Kidney (tissue), 14 donors: ENCODE measurements around the gene CCDC80. TPM values are rescaled to one million over a fixed set of nuclear protein-coding genes. Genes with fewer than 3 reads are reported as not detected.

ENCODE experiments used
- DNase-seq, 5 donors: peaks; one replicate each; pipeline ENCODE4 v3.0.0-alpha.2; 2013 to 2020
- FAIRE-seq: peaks from 2 replicates; lab custom pipeline; 2012; peaks lifted over from hg19 to GRCh38; lab: Jason Lieb, UNC
- H3K27ac ChIP-seq, 2 donors: one replicate each; pipeline ENCODE4 v1.7.0; 2013; ENCODE audit warnings: low read depth in 2 of 2, low read length in 2 of 2, inconsistent platforms in 1 of 2
- H3K27me3 ChIP-seq: one replicate; pipeline ENCODE4 v1.7.1; 2013; ENCODE audit warnings: low read length, inconsistent platforms; ENCODE audit not compliant: control insufficient read depth, insufficient read depth
- H3K36me3 ChIP-seq, 3 donors: one replicate each; pipeline versions ENCODE4 v1.7.0 to v1.7.1; 2013; ENCODE audit warnings: low read length in 3 of 3, control low read depth in 1 of 3, inconsistent platforms in 1 of 3; ENCODE audit not compliant: insufficient read depth in 3 of 3, control insufficient read depth in 2 of 3
- H3K4me1 ChIP-seq, 3 donors: one replicate each; pipeline versions ENCODE4 v1.7.0 to v1.7.1; 2013; ENCODE audit warnings: low read length in 3 of 3, inconsistent platforms in 1 of 3, low read depth in 1 of 3; ENCODE audit not compliant: control insufficient read depth in 2 of 3, insufficient read depth in 2 of 3
- H3K4me3 ChIP-seq, 3 donors: one replicate each; pipeline versions ENCODE4 v1.7.0 to v1.8.1; 2013; ENCODE audit warnings: low read length in 3 of 3, control low read depth in 1 of 3, inconsistent platforms in 1 of 3
- H3K9ac ChIP-seq, 3 donors: one replicate each; pipeline versions ENCODE4 v1.7.0 to v1.7.1; 2013; ENCODE audit warnings: low read length in 3 of 3, control low read depth in 1 of 3, inconsistent platforms in 1 of 3
- H3K9me3 ChIP-seq, 3 donors: one replicate each; pipeline versions ENCODE4 v1.7.0 to v1.7.1; 2013; ENCODE audit warnings: low read length in 3 of 3, control low read depth in 1 of 3, inconsistent platforms in 1 of 3; ENCODE audit not compliant: control insufficient read depth in 2 of 3, insufficient read depth in 1 of 3
- CTCF ChIP-seq: IDR thresholded peaks from 3 replicates; pipeline ENCODE4 v1.5.1; 2012; ENCODE audit warnings: mild to moderate bottlenecking, moderate library complexity, borderline replicate concordance; ENCODE audit not compliant: insufficient read depth; ENCODE audit errors: extremely low read depth
- intact Hi-C: fragments of 100-400 bp; cut with DNase I; formaldehyde crosslinking; loops from one replicate; pipeline ENCODE4 v1.11.1; 2022
- polyA plus RNA-seq: library from polyadenylated mRNA; stranded (reverse); fragments of 350-450 nt; fragmentation: Illumina TruSeq; extraction: RNeasy Lipid Tissue Mini Kit (QIAGEN cat#74804); gene quantifications from one replicate; pipeline ENCODE4 v1.2.3, GENCODE V29; 2014; ENCODE audit warnings: low read depth, low replicate concordance; ENCODE audit not compliant: insufficient read depth
- total RNA-seq: library from RNA; stranded (reverse); fragmentation: NEBNext Ultra II Directional; extraction: Animal tissue kit (Norgen Biotek cat#: 25700); gene quantifications from one replicate; pipeline ENCODE4 v1.2.1, GENCODE V29; 2021
- donor health status: control.
- donor health status: control.
- donor health status: control.
- donor health status: control.
- donor health status: control.
- donor health status: DM: yes; HTN: yes; CAD: no.
- donor health status: Normal renal cell carcinoma (clear cell type).

Gene CCDC80
- total and polyA plus RNA-seq, 2 donors from 2014 or later = 12.0 to 57.5 TPM

DNA sequence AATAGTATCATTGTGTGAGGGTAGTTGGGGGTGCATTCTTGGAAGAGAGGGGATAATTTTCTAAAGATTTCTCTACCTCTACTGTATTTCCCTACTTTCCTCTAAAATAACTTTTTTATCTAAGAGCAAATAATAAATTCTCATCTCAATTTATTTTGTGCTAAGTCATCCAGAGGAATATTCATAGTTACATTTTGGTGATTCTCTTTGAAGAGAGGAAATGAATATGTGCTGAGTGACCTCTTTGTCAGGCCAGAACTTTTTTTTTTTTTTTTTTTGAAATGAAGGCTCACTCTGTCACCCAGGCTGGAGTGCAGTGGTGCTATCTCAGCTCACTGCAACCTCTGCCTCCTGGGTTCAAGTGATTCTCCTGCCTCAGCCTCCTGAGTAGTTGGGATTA is 15.1 kb upstream of the CCDC80 start:
- no peaks in the 10 kb centered on the region for H3K4me1 ChIP-seq
- H3K9ac ChIP-seq = no peak overlapping the region
- H3K4me3 ChIP-seq = no peak overlapping the region
- intact Hi-C loops = no loop called here
- TF ChIP-seq CTCF = no peak
- H3K36me3 ChIP-seq = no peaks in the 10 kb centered on the region
- H3K9me3 ChIP-seq = no peaks in the 10 kb centered on the region
- no peak overlapping the region for H3K27ac ChIP-seq
- DNase-seq = no peak
- no peak for FAIRE-seq
- H3K27me3 ChIP-seq = no peaks in the 10 kb centered on the region

GRCh38 chr3:112654979-112655378 is 14.0 kb upstream of the CCDC80 start:
- intact Hi-C loops = no loop called here
- no peak overlapping the region for H3K9ac ChIP-seq
- DNase-seq (no peak), FAIRE-seq (no peak)
- no peak overlapping the region for H3K4me3 ChIP-seq
- H3K4me1 ChIP-seq = no peaks in the 10 kb centered on the region
- no peaks in the 10 kb centered on the region for H3K9me3 ChIP-seq
- peak; percentile 11 for TF ChIP-seq CTCF
- no peaks in the 10 kb centered on the region for H3K36me3 ChIP-seq
- no peak overlapping the region for H3K27ac ChIP-seq
- no peaks in the 10 kb centered on the region for H3K27me3 ChIP-seq

DNA sequence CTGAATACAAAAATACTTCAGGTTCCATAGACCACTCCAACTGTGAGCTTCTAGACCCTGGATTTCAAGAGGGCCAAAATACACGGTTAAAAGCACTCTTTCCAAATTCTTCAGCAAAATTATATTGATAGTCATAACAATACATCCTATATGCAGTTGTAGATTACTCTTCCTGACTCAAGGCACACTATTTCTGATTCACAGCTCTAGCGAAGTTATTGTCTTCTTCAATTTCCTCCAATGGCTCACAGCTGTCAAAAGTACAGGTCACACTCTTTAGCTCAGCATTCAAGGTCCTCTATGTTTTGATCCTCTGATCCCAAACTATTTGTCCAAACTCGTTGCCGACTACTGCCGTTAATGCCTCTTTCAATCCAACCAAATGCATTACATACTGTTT is 13.5 kb upstream of the CCDC80 start:
- no peak for TF ChIP-seq CTCF
- no peaks in the 10 kb centered on the region for H3K9me3 ChIP-seq
- no peak for FAIRE-seq
- no peak overlapping the region for H3K27ac ChIP-seq
- no peak overlapping the region for H3K4me3 ChIP-seq
- H3K9ac ChIP-seq = no peak overlapping the region
- no peaks in the 10 kb centered on the region for H3K36me3 ChIP-seq
- H3K4me1 ChIP-seq = no peaks in the 10 kb centered on the region
- no peaks in the 10 kb centered on the region for H3K27me3 ChIP-seq
- intact Hi-C loops = no loop called here
- no peak for DNase-seq

DNA sequence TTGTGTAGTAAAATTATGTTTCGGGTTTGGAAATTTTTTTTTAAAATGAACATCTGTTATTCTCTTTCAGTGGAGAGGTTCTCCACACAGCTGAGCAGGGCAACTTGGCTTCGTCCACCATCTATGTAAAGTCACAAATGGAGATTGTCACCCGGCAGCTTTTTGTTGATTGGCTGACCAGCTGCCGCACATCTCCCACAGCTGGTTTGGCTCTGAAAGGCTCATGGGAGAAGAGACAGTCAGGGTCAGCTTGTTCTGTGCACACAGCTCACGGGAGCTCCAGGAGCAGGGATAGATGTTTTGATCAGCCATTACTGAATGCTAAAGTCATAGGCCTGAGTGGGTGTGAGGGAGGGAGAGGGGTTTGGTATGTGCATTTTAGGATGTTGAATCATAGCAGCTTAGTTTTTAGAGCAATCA is 12.9 kb upstream of the CCDC80 start:
- H3K9ac ChIP-seq = no peak overlapping the region
- no peaks in the 10 kb centered on the region for H3K9me3 ChIP-seq
- intact Hi-C loops = no loop called here
- H3K27ac ChIP-seq = no peak overlapping the region
- no peak for FAIRE-seq
- no peak overlapping the region for H3K4me3 ChIP-seq
- no peaks in the 10 kb centered on the region for H3K27me3 ChIP-seq
- no peaks in the 10 kb centered on the region for H3K36me3 ChIP-seq
- no peak for DNase-seq
- peaks cover 0 to 2% (median 0%) of the 10 kb centered on the region in 3 donors for H3K4me1 ChIP-seq
- TF ChIP-seq CTCF = no peak
